Activated T-helper 1 cell treated with Interleukin-2 at 50 U/mL for 16 hours (primary cell): ENCODE results near the gene CIB1.
A peak's percentile ranks its signal among the peaks of the same experiment; 100 is the strongest.

Source experiments
- DNase-seq: peaks from one replicate; pipeline ENCODE4 v3.0.0-alpha.2; 2020; ENCODE audit warnings: low read depth

Gene CIB1

DNA sequence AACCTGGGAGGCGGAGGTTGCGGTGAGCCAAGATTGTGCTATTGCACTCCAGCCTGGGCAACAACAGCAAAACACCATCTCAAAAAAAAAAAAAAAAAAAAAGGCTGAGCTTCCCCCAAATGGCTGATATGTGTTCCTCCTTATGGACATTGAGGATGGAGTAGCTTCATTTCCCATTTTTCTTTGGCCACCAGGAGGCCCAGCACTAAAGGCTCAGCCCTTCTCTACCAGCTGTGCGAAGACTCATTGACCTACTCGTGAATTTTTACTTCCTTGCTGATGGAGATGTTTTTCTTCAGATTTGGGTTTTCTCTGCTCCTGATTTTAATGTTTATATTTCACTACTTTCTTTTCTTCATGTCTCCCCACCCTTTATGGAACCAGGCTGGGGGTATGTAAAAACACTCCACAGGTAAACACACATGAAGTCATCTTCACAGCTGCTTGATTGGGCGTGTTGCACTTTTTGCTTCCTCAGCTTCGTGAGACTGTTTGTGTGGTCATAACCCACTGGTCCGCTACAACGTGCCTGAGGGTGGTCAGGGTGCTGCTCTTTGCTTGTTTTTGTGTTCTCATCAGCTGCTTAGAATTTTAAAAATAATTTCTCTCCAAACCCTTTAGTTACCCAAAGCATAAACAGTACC lies 19.1 kb downstream of the CIB1 start:
- no peak for DNase-seq

DNA sequence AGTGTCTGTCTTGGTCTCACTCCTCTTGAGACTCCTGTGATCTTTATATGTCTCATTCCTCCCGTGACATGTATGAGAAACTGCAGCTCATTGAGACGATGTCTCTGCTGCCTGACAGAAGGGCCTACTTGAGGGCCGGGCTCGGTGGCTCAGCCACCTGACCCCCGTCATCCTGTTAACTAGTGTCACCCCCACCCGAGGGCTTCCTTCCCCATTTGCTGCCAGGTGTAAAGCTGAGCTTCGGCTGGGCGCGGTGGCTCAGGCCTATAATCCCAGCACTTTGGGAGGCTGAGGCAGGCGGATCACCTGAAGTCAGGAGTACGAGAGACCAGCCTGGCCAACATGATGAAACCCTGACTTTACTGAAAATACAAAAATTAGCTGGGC lies 19.9 kb downstream of the CIB1 start:
- DNase-seq = no peak

DNA sequence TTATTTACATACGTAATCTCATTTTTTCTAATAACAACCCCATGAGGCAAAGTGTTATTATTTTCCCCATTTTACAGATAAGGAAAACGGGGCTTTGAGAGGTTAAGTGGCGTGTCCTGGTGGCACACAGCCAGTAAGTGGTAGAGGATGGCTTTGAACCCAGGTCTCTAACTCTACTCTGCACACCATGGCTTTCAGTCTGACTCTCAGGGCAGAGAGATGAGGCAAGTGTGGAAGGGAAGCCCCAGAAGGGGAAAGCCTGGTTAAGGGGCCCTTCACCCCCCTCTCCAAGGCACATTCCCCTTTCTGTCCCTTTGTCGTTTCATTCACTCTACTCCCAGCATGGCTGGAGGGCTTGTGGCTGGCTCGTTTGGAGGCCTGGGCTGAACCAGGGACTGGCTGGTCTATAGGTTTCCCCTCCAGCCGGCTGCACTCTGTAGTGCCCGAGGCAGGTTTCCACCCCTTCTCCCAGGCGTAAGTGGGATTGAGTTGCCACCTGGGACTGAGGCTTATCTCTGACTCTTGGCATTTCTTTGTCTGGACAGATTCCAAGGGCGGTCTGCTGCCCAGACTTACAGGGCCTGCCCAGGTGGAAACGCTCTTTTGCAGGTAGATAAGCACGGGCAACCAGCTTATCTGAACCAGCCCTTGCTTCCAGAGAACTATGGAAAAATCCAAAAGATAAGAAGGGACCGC lies 20.5 kb downstream of the CIB1 start:
- DNase-seq = no peak

DNA sequence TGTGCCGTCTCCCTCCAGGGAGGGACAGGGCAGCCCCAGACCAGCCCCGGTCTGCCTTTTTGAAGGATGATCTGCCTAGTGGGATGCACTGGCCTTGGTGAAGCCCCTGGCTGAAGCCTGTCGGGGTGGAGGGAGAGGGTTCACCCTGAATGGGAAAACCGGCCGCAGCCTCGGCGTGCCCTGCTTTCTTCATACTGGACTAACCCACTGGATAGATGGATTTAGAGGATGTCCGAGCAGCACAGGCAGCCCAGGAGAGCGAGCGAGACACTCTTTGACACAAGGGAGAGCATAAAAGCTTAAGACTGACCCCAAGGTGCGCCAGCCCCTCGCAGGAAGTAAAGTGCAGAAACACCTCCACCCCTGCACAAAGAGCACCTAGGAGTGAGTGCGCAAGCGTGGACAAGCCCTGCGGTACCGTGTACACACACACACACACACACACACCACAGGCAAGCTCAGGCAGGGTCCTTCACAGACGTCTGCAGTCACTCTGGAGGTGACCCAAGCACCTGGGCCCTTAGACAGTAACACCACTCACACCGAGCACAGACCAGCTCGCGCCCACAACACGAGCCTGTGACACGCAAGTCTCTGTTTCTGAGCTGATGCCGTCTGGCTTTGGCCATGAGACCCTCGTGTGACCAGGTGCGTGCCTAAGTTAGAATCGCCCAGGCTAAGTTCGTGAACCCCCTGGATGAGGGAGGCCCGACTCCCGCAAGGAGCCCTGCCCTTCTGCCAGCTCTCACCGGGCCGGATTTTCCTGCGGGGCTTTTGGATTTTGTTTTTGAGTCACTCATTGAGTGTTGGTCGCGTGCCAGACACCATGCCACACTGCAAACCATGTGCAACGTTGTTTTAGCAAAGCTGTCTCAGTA lies 21.3 kb downstream of the CIB1 start:
- no peak for DNase-seq

DNA sequence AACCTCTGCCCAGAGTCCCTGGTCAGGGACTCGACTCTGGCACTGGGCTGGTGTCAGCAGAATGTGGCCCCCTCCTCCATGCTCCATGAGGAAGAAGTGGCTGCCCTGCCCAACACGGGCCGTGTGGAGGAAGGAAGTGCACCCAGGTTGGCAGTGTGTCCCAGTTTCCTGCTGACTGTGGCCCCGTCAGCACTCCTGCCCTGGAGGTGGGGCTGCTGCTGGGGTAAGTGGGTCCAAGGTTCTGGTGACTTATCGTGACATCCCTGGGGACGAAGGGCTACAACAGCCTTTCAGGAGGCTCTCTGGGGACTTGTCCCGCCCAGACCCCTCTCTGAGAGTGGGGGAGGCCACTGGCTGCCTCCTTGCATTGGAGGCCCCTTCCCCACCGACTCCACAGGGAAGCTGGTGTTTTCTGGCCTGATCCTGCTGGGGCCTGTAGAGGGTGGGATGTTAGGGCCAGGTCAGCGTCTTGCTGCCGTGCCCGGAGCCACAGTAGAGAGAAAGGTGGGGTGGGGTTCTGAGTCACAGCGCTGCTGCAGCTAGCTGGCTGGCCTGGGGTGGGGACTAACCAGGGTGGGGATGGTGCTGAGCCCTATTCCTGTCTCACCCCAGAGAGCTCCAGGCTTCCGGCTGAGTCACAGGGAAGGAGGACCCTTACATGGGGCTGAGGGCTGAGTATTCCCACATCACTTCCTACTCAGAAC lies 22.1 kb downstream of the CIB1 start:
- DNase-seq = no peak

DNA sequence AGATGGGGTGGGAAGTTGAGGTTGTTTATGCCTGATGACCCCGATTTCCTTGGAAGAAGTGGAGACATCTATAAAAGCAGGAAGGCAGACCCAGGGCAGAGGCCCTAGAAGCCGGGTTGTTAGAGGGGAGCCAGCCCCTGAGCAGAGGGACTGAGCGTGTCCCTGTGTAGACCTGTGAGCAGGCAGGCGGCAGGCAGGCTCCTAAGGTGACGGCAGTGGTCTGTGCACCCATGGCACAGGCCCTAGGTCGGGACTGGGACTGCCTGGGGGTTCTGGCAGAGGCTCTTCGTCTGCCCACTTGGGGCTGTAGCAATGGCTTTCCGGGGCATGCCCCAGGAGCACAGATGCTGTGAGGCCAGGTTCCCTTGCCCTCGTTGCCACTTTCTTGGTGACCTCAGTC lies 22.7 kb downstream of the CIB1 start:
- DNase-seq = no peak

DNA sequence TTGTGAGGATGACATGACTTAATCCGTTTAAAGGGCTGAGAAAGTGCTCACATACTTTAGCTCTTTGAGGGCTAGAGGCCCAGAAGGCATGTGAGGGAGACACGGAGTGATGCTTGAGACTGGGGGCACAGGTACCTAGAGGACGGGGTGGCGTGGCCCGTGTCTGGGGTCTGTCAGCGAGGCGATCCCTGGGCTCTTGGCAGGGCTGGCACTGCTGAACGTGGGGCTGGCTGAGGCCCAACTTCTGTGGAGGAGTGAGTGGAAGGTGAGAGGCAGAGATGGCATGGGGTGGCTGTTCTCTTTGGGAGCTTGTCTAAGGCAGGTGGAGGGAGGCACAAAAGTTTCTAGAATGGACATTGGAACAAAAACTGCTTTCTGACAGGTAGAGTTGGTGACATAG lies 23.1 kb downstream of the CIB1 start:
- no peak for DNase-seq

DNA sequence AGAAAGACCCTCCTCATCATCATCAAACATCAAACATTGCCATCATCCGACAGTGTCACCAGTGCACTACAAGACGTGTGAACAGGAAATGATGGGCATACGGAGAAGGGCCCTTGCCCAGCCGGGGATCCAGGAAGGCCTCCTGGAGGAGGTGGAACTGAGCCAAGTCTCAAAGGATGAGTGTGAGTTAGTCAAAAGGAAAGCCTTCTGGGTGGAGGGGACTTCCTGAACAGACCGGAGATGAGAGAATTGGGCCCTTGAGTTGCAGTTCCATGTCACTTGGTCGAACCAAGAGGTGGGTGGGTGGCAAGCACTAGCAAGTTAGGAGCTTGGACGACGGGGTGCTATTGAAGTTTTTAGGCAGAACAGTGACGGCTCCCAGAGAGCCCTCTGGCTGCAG lies 24.1 kb downstream of the CIB1 start:
- DNase-seq = no peak

DNA sequence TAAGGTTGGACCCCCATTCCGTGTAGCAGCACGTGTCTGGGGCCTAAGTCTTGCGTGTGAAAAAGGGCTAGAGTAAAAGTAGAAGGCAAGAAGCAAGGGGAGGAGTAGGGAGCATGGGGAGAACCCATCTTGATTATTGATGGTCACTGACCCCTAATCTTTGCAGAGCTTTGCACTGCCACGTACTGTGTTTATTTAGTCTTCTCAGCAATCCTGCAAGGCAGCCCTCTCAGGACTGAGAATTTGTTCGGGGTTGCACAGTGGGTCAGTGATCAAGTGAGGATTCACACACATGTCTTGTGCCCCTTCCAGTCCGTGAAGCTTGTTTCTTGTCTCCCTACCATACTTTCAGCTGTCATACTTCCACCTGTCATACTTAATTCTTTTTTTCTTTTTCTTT lies 25.4 kb downstream of the CIB1 start:
- no peak for DNase-seq

DNA sequence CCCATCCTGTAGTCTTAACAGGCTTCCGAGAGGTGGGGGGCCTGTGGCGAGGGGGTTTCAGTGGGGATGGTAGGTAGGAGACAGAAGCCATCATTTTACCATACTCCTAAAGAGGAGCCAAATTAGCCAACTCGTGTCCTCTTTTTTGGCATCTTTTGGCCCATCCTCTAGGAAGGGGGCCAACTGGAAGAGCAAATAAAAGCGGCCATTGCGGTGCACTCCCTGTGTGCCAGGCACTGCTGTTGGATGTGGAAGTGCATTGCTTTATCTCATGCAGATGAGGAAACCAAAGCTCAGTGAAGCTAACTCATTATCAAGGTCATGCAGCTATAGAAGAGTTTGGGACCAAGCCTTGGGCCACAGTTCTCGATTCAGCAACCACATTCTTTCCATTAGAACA lies 26.5 kb downstream of the CIB1 start:
- no peak for DNase-seq

DNA sequence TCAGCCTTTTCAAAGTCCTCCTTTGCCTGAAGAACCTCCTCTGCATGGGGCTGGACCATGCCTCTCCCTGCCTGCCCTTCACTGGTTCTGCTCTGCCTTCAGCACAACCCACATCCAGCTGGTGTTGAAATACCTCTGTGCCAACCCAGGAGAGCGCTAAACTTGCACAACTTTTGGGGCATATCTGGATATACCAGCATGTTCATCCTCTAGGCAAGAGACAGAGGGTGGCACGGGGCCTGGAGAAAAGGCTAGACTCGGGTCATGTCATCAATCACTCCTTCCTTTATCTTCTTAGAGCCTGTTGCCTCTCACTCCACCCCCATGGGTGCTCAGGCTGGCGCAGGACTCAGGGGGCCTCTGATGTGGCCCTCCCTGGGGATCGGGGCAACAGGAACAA lies 27.9 kb downstream of the CIB1 start:
- no peak for DNase-seq

DNA sequence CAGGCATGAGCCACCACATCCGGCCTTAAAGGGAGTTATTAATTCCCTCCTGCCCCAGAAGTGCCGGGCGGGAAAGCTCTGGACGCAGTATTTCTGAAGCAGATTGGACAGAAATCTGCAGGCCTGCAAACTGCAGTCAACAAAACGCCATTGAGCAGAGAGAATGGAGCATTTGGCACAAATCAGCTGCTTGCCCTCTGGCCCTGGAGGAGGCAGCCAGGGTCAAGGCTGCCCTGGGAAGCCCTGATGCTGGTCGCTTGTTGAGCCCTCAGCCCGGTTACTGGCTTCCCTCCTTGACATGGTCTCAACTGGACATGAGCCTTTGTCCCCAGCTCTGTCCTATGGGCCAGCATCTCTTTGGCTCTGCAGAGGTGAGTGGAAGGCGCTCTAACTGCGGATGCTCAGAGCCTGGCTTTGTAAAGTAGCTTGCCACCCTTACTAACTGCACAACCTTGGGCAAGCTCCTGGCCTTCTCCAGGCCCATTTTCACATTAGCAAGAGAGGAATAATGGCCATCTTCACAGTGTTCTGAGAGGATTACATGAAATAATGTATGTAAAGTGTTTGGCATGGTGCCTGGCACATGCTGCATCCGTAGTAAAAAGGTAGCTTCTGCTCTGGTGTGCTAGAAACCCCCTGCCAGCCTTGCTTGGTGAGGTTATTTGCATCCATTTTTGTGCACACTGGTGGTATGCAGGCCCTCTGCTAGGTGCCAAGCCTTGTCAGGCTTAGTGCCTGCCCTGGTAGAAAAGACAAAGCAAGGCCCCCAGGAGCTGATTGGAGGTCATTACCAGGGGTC lies 28.5 kb downstream of the CIB1 start:
- DNase-seq = no peak

DNA sequence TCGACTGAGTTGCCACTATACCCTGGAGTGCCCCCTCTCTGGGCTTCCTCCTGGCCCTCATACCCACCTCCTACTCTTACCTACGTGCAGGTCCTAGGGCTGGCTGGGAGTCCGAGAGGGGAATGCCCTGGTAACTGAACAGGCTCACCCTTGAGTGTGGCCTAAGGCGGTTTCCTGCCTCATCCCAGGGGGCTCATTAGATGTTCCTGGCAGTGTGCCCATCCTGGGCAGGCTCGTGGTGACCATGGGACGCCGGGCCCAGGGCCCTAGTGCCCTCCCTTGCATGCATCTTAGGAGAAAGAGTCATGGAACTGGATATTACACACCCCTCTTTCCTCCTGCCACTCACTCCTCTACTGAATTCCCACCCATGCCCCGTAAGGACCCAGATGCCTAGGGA lies 29.8 kb downstream of the CIB1 start:
- no peak for DNase-seq

DNA sequence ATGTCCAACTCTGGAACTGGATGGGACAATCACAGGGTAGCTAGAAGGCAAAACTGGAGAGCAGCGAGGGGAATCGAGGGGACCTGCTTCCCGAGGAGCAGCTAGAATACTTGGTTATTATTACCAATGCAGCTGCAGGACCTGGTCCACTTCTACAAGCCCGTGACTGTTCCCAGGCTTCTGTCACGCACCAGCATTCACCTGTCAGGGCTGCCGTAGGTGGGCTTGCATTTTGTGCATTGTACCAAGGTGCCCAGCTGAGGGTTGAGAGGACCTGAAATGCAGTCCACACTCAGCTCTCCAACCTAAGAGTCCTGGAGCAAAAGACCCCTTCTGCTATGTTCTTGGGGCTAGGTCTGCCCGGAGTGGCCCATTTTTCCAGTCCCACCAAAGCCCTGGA lies 30.3 kb downstream of the CIB1 start:
- DNase-seq = no peak

DNA sequence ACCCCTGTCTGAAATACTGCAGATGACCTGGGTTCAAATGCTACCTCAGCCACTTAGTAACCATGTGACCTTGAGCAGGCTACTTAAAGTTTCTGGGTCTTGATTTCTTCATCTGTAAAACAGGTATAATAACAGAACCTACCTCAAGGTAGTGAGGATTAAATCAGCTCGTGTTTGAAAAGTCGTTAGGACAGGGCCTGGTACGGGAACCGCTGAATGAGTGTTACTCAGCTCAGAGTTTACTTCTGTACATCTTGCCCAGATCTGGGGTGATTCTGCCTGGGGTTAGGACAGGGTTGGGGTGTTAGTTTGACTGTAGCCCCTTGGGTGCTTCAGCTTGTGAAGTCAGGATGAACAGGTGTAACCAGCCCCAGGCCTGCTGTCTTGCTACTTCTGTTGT lies 30.8 kb downstream of the CIB1 start:
- DNase-seq = no peak

DNA sequence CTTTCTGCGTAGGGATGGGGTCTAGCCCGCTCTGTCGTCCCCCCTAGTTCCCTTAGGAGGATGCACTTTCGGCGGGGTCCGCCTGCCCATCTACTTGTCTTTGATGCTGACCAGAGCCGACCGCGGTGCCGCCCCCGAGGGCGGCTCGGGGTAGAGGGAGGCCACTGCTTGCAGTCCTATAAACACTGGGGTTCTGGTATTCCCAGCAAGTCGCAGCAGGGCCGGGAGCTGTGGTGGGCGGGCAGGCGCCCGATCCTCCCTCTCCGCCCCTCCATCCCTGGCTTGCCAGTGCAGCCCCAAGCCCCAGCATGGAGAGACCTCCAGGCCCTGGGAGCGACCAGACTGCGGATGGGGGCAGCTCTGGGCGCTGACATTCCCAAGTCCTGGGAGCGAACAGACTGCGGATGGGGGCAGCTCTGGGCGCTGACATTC lies 31.8 kb downstream of the CIB1 start:
- DNase-seq = no peak

DNA sequence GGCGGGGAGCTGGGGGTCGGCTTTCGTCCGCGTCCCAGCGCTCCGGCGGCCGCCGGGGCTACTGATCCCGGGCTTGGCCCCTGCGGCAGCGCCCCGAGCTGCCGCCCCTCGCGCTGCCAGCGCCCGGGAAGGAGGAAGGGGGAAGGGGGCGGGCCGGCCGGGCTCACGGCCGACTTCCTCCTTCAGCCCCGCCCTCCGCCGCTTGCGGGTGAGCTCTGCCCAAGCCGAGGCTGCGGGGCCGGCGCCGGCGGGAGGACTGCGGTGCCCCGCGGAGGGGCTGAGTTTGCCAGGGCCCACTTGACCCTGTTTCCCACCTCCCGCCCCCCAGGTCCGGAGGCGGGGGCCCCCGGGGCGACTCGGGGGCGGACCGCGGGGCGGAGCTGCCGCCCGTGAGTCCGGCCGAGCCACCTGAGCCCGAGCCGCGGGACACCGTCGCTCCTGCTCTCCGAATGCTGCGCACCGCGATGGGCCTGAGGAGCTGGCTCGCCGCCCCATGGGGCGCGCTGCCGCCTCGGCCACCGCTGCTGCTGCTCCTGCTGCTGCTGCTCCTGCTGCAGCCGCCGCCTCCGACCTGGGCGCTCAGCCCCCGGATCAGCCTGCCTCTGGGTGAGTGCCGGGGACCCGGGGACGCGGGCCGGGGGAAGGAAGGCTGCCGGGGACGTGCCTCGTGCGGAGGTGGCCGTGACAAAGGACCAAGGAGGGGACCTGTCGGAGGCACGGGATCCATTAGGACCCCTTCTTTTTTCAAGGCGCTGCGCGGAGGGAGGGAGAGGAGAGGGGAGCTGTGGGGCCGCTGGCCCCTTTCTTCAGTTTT lies 32.4 kb downstream of the CIB1 start, which contains the start of gene SEMA4B:
Gene SEMA4B (plus strand): TSS at position 201 of the 814 bp plus-strand sequence. CDS start 249 bp downstream, at position 450.
- peak; percentile 66 for DNase-seq

DNA sequence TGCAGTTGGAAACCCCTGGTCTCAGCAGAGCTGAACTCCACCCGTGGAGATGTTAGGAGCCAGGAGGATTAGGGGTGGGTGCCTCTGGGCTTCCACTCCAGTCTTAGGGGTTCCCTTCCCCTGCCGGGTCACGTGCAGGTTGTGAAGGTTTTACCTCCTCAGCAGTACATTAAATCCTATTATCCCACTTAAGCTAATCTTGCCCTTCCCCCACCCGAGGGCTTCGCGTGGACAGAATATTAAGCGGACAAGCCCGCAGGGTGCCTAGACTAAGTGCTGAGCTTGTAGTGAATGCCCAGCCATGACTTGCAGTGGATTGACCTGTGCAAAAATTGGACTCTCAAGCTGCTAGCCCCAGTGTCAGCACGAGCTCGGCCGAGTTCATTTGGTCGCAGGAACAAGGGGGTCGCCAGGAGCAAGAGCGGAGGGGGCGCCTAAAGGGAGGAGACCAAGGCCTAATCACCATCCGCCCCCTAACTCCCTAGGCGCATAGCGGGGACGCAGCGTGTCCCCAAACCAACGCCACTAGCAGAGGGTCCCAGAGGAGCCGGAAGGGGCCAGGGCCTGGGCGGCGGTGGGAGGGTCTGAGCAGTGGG lies 33.1 kb downstream of the CIB1 start:
- DNase-seq = no peak

DNA sequence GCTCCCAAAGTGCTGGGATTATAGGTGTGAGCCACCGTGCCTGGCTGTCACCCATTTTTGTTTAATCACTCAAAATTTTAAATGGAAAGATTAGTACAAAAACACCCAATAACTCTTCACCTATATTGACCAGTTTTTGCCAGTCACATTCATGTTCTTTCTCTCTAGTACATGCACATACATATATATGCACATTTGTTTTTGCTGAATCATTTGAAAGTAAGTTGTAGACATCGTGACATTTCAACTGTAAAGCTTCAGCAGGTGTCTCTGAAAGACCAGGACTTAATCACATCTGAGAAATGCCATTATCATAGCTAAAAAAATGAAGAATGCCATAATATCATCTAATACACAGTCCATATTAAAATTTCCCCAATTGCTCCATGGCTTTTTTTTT lies 39.1 kb downstream of the CIB1 start:
- DNase-seq = no peak
